Stimulated activated CD8-positive, alpha-beta memory T cell treated with anti-CD3 and anti-CD28 coated beads, Interleukin-4, amount 100 ng/mL, for 24 hours (primary cell): ENCODE results near the gene GNA14.
"Not testable (repeated sequence)": the region's sequence is repeated elsewhere in the genome, so short reads cannot be mapped to it uniquely, and the experiment has no call there.

Experiments
- DNase-seq: peaks from one replicate; pipeline ENCODE4 v3.0.0-alpha.2; 2020; ENCODE audit warnings: low read depth

GNA14 gene

GRCh38 chr9:77588271-77588937 lies 59.7 kb downstream of the GNA14 start:
- DNase-seq: no peak

- no peak for DNase-seq
Observed at GRCh38 chr9:77587851-77588250, 60.3 kb downstream of the GNA14 start.

- no peak for DNase-seq
Observed at GRCh38 chr9:77587042-77587441, 61.1 kb downstream of the GNA14 start.

- DNase-seq: no peak
Observed at GRCh38 chr9:77586591-77586990, 61.5 kb downstream of the GNA14 start.

GRCh38 chr9:77585335-77585786 lies 62.8 kb downstream of the GNA14 start:
- no peak for DNase-seq

GRCh38 chr9:77584927-77585326 lies 63.2 kb downstream of the GNA14 start:
- not testable (repeated sequence) for DNase-seq

GRCh38 chr9:77582961-77583576 lies 65.1 kb downstream of the GNA14 start:
- DNase-seq: no peak

GRCh38 chr9:77582525-77582924 lies 65.6 kb downstream of the GNA14 start:
- DNase-seq: no peak

GRCh38 chr9:77575785-77576184 lies 72.3 kb downstream of the GNA14 start:
- DNase-seq: no peak

- DNase-seq: no peak
Observed at GRCh38 chr9:77569335-77569734, 78.8 kb downstream of the GNA14 start.

- no peak for DNase-seq
Observed at GRCh38 chr9:77563174-77563573, 84.9 kb downstream of the GNA14 start.

GRCh38 chr9:77562019-77562748 lies 85.9 kb downstream of the GNA14 start:
- DNase-seq: no peak

- no peak for DNase-seq
Observed at GRCh38 chr9:77561331-77562018, 86.6 kb downstream of the GNA14 start.

- DNase-seq: no peak
Observed at GRCh38 chr9:77556396-77556795, 91.7 kb downstream of the GNA14 start.

- no peak for DNase-seq
Observed at GRCh38 chr9:77554586-77555105, 93.5 kb downstream of the GNA14 start.

- no peak for DNase-seq
Observed at GRCh38 chr9:77547106-77547730, 100.9 kb downstream of the GNA14 start.

GRCh38 chr9:77546376-77546950 lies 101.7 kb downstream of the GNA14 start:
- no peak for DNase-seq

GRCh38 chr9:77544546-77544945 lies 103.6 kb downstream of the GNA14 start:
- DNase-seq: no peak

- no peak for DNase-seq
Observed at GRCh38 chr9:77543131-77543822, 104.8 kb downstream of the GNA14 start.

- no peak for DNase-seq
Observed at GRCh38 chr9:77541600-77541999, 106.5 kb downstream of the GNA14 start.

- no peak for DNase-seq
Observed at GRCh38 chr9:77541055-77541454, 107.1 kb downstream of the GNA14 start.
